Activated CD4-positive, CD25-positive, alpha-beta regulatory T cell (primary cell): ENCODE measurements around the gene PRR29.
A peak's percentile ranks its signal among the peaks of the same experiment; 100 is the strongest.
"Not testable (repeated sequence)": the region's sequence is repeated elsewhere in the genome, so short reads cannot be mapped to it uniquely, and the experiment has no call there.

Experiments used
- DNase-seq, 4 experiments: peaks; one replicate each; lab custom pipeline; 2025; lab: John Stamatoyannopoulos, UW

PRR29 gene

GRCh38 chr17:63974594-63975192, 23.5 kb upstream of the PRR29 start:
- no peak for DNase-seq

GRCh38 chr17:63975541-63976092, 22.5 kb upstream of the PRR29 start:
- no peak for DNase-seq

- no peak for DNase-seq
Observed at GRCh38 chr17:63976702-63977101, 21.4 kb upstream of the PRR29 start.

GRCh38 chr17:63978272-63979200, 19.6 kb upstream of the PRR29 start:
- DNase-seq = no peak

- not testable (repeated sequence) for DNase-seq
Observed at GRCh38 chr17:63982641-63983040, 15.5 kb upstream of the PRR29 start.

- no peak for DNase-seq
Observed at GRCh38 chr17:63983320-63983719, 14.8 kb upstream of the PRR29 start.

- no peak for DNase-seq
Observed at GRCh38 chr17:63984236-63984635, 13.9 kb upstream of the PRR29 start.

GRCh38 chr17:63984651-63985386, 13.3 kb upstream of the PRR29 start:
- peak in 3 of 4 experiments; percentile 10 to 31 (median 19) for DNase-seq

- DNase-seq = no peak
Observed at GRCh38 chr17:63985387-63986140, 12.6 kb upstream of the PRR29 start.

GRCh38 chr17:63986821-63987220, 11.3 kb upstream of the PRR29 start:
- DNase-seq = no peak

GRCh38 chr17:63987221-63988126, 10.7 kb upstream of the PRR29 start:
- DNase-seq = no peak

GRCh38 chr17:63988127-63988478, 10.0 kb upstream of the PRR29 start:
- DNase-seq = no peak

- no peak for DNase-seq
Observed at GRCh38 chr17:63988741-63989621, 9.2 kb upstream of the PRR29 start.

- DNase-seq = no peak
Observed at GRCh38 chr17:63989622-63990345, 8.4 kb upstream of the PRR29 start.

GRCh38 chr17:63991611-63992010, 6.5 kb upstream of the PRR29 start:
- DNase-seq = no peak

- no peak for DNase-seq
Observed at GRCh38 chr17:63993368-63993985, 4.7 kb upstream of the PRR29 start.

- no peak for DNase-seq
Observed at GRCh38 chr17:63995626-63996025, 2.5 kb upstream of the PRR29 start.

- no peak for DNase-seq
Observed at GRCh38 chr17:63996430-63997182, 1.5 kb upstream of the PRR29 start.
